SW 1271 (cell line): ENCODE measurements around the gene PIGL.
"Not testable (repeated sequence)": the region's sequence is repeated elsewhere in the genome, so short reads cannot be mapped to it uniquely, and the experiment has no call there.

Experiments
- DNase-seq, 2 experiments: peaks; one replicate each; lab custom pipeline; 2025; lab: John Stamatoyannopoulos, UW

PIGL gene

GRCh38 chr17:16216341-16217001, 539 bp upstream of the PIGL start:
- not testable (repeated sequence) for DNase-seq

GRCh38 chr17:16222406-16222805, 5.4 kb downstream of the PIGL start:
- no peak for DNase-seq

DNA sequence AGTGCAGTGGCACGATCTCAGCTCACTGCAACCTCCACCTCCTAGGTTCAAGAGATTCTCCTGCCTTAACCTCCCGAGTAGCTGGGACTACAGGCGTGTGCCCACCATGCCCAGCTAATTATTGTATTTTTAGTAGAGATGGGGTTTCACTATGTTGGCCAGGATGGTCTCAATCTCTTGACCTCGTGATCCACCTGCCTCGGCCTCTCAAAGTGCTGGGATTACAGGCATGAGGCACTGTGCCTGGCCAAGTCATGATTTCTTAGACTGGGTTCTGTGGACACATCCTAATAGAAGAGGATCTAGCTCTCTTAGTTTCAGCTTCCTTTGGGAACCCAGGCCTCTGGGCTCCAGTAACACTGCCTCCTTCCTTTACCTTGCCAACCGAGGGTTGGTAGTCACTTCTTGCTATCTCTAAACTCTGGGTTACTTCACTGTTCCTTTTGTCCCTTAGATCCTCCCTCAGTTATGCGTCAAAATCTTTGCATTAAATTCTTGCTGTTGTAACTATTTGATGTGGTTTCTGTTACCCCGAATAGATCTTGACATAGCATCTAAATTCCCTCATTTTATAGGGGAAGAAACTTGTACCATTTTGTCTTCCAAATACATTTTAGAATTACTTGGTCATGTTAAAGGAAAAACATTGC, 13.0 kb downstream of the PIGL start:
- DNase-seq, result not testable (repeated sequence)

GRCh38 chr17:16232391-16232790, 15.4 kb downstream of the PIGL start:
- no peak for DNase-seq

DNA sequence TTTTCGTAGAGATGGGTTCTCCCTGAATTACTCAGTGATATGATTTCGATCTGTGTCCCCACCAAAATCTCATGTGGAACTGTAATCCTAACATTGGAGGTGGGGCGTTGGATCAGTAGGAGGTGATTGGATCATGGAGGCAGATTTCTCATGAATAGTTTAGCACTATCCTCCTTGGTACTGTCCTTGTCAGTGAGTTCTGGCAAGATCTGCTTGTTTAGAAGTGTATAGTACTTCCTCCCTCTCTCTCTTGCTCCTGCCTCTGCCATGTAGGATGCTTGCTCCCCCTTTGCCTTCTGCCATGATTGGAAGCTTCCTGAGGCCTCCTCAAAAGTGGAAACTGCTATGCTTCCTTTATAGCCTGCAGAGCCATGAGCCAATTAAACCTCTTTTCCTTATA, 22.9 kb downstream of the PIGL start:
- no peak for DNase-seq

- no peak for DNase-seq
Observed at GRCh38 chr17:16241906-16242399, 24.9 kb downstream of the PIGL start.

DNA sequence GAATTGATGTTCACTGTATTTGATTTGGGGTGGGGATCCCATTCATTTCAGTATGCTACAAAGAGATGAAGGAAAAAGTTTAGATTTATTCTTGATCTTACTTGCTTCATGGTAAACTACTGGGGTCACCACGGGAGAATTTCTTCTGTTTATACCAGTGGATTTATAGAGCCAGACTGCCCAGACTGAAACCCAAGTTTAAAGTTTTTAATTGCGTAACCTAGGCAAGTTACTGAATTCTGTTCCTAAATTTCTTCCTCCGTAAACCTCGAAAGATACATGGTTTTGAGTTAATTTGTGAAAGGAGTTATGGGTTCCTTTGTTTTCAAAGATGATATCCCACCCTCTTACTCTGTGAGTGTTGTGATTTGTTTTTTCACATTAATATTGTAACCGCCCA, 26.4 kb downstream of the PIGL start:
- no peak for DNase-seq

GRCh38 chr17:16243801-16244567, 27.0 kb downstream of the PIGL start:
- DNase-seq, result no peak

- DNase-seq, result no peak
Observed at GRCh38 chr17:16247586-16247984, 30.6 kb downstream of the PIGL start.

GRCh38 chr17:16250635-16251034, 33.6 kb downstream of the PIGL start:
- DNase-seq, result no peak

- no peak for DNase-seq
Observed at GRCh38 chr17:16251043-16251442, 34.0 kb downstream of the PIGL start.

DNA sequence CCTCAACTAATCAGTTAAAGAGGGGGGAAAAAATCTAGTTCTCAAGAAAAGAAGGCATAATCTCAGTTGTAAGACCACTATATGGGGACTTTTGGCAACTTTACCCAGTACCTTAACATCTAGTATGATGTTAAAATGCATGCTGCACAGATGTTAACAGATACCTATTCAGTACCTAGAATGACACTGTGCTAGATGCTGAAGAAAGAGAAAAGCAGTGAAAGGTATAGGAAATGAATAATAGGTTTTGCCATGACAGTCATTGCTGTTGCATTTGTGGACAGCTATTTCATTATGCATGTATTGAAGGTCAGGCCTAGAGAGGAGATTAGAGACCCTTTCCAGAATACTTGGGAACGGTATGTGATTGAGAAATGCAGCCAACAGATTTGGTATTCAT, 34.5 kb downstream of the PIGL start:
- DNase-seq, result no peak

DNA sequence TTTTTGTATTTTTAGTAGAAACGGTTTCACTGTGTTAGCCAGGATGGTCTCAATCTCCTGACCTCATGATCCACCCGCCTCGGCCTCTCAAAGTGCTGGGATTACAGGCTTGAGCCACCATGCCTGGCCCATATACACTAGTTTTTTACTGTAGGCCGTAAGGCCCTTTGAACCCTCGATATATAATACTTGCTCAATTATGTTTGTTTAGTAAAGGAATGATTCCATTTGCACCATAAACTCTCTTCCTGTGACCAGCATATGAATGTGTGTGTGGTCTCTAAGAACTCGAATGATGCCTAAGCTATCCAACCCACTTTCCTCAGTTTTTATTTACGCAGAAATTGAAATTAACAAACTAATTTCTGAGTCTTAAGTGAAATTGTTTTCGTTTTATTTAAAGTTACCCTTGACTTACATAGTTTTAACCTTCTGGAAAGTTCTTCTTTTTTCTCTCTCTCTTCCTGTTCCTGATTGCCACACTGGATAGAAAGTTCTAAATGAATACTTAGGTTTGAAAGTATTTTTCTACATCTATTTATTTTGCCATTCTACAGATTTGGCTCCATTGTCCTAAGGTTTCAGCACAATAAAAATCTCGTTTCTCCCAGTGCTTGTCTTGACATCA, 37.9 kb downstream of the PIGL start:
- DNase-seq, result no peak

DNA sequence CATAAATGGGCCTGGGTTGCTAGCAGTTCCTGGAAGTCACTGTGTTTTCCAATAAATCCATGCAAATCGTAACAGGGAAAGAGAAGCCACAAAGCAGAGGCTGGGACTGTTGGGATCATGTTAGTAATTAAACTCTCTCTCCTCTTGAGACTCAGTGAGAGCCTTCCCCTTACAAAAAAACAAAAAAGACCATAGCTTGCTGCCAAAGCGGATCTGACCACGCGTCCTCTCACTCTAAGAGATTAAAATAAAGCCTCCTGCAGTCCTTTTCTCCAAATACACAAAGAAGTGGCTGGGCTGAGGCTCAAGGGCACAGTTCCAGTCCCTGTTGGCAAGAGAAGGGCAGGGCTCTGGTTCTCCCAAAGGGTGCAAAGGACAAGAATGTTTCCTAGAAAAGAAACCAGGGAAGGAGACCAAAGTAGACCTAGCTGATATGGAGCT, 38.5 kb downstream of the PIGL start:
- no peak for DNase-seq

DNA sequence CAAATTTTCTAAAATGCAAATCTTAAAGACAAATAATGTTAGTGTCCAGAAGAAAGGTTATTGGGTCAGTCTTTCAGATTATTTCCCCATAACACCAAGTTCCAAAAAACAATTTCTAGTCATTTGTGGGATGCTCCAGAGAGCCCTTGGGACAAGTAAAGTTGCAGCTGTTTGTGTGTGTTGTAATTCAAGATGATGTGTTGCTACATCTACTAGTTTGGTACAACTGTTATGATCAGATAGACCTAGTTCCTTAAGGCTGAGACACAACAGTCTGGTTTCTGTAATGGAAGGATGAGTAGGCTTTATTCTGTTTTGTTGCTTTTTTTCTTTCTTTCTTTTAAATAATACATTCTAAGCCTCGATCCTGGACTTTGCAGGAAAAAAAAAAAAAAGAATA, 41.9 kb downstream of the PIGL start:
- no peak for DNase-seq

DNA sequence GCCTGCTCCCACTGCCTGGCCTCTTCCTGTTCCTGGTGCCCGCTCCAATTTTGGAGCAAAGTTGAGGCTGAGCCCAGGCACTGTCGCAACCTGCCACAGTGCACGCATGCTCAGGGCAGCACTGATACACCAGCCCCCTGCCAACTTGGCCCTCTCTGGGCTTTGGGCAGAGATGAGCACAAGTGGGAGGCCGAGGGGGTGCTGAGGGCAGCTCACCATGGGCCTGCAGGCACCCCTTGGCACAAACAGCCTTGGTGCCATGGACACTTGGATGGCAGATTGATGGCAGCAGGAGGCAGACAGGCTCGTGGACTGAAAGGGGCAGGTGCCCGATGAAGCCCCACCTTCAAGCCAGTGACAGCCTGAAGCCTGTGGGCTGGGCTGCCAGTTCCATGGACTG, 42.9 kb downstream of the PIGL start:
- no peak for DNase-seq

- DNase-seq, result no peak
Observed at GRCh38 chr17:16261049-16261448, 44.0 kb downstream of the PIGL start.

DNA sequence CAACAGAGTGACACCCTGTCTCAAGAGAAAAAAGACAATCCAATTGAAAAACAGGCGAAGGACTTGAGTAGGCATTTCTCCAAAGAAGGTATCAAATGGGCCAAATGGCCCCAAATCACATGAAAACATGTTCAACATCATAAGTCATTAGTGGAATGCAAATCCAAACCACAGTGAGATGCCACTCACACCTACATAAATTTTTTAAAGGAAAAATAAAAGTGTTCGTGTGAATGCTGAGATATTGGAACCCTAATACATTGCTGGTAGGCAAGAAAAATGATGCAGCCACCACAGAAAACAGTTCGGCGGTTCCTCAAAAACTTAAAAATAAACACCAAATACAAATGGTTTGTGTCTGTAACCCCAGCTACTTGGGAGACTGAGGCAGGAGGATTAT, 45.2 kb downstream of the PIGL start:
- DNase-seq, result no peak

- no peak for DNase-seq
Observed at GRCh38 chr17:16267174-16267573, 50.2 kb downstream of the PIGL start.

- peak in 1 of 2 experiments; percentile 33 for DNase-seq
Observed at GRCh38 chr17:16269658-16270057, 52.6 kb downstream of the PIGL start.

DNA sequence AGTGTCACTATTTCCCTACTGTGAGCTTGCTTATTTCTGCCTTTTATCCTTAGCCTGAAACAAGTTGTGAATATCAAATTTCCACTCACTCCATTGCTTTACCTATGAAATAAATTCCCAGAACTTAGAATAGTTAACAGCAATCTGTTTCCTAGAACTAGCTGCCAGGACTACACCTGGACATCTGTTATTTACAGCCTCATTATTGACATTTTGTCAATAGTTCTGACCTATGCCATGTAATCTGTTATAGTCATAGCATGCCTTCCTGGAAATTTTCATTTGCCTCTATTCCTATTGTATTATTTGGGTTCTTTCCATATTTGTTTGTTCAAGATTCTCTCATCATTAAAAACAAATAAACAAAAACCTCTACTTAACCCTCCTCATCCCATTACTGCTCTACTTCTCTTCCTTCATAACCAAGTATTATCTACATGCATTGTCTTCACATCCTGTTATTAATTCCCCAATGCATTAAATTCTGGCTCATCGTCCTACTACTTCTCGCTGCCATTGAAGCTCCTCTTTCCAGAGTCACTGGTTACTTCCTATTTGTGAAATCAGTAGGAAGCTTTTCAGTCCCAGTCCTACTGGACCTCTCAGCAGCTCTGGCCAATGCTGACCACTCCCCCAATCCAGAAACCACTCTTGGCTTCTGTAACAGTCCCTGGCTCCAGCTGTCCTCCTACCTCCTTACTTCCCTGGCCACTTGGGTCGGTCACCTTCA, 55.3 kb downstream of the PIGL start:
- DNase-seq, result no peak

DNA sequence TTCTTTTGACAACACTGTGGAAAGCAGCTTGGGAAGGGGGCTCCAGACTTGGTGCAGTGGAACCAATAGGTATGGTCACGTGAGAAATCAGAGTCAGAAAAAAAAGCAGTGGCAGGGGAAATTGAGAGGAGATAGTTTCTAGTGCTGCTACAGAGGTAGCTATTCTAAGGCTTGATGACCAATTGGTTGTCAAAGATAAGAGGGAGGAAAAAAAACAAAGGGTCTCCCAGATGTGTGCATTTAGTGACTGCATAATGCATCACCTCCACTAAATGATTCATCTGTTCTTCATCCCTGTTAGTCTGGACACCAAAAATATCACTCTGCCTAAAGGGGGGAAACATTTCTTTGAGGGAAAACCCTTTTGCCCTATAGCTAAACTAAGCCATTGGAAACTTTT, 56.5 kb downstream of the PIGL start:
- DNase-seq, result peak; percentile 22 to 58
